GM19023 (cell line): ENCODE measurements around the gene SOS1.

Source experiments
- ATAC-seq: cut with Tn5 transposase; IDR thresholded peaks from one replicate; pipeline ENCODE4 v1.9.1; 2021; ENCODE audit warnings: mild to moderate bottlenecking, moderate library complexity; ENCODE audit not compliant: unreplicated experiment

Gene SOS1

GRCh38 chr2:39039072-39039471, 81.8 kb downstream of the SOS1 start:
- no peak for ATAC-seq

GRCh38 chr2:39033980-39034379, 86.9 kb downstream of the SOS1 start:
- ATAC-seq, result no peak

- no peak for ATAC-seq
Observed at GRCh38 chr2:39027421-39027820, 93.4 kb downstream of the SOS1 start.

- ATAC-seq, result no peak
Observed at GRCh38 chr2:39024833-39025232, 96.0 kb downstream of the SOS1 start.

- ATAC-seq, result no peak
Observed at GRCh38 chr2:39023649-39024048, 97.2 kb downstream of the SOS1 start.

- no peak for ATAC-seq
Observed at GRCh38 chr2:39022642-39023235, 98.1 kb downstream of the SOS1 start.

- no peak for ATAC-seq
Observed at GRCh38 chr2:39020383-39020782, 100.5 kb downstream of the SOS1 start.

GRCh38 chr2:39018638-39019037, 102.2 kb downstream of the SOS1 start:
- ATAC-seq, result no peak

- no peak for ATAC-seq
Observed at GRCh38 chr2:39017334-39017733, 103.5 kb downstream of the SOS1 start.

- no peak for ATAC-seq
Observed at GRCh38 chr2:39015424-39015823, 105.4 kb downstream of the SOS1 start.

GRCh38 chr2:39013871-39014270, 107.0 kb downstream of the SOS1 start:
- no peak for ATAC-seq

- ATAC-seq, result no peak
Observed at GRCh38 chr2:39008665-39009064, 112.2 kb downstream of the SOS1 start.

GRCh38 chr2:39007875-39008504, 112.9 kb downstream of the SOS1 start:
- ATAC-seq, result no peak

GRCh38 chr2:39000552-39000951, 120.3 kb downstream of the SOS1 start:
- no peak for ATAC-seq

GRCh38 chr2:38997781-38998180, 123.1 kb downstream of the SOS1 start:
- no peak for ATAC-seq

- ATAC-seq, result no peak
Observed at GRCh38 chr2:38991899-38992298, 129.0 kb downstream of the SOS1 start.

GRCh38 chr2:38988716-38989115, 132.1 kb downstream of the SOS1 start:
- ATAC-seq, result no peak

GRCh38 chr2:38982498-38982897, 138.4 kb downstream of the SOS1 start:
- no peak for ATAC-seq

- no peak for ATAC-seq
Observed at GRCh38 chr2:38981670-38982357, 139.0 kb downstream of the SOS1 start.

- no peak for ATAC-seq
Observed at GRCh38 chr2:38981003-38981669, 139.7 kb downstream of the SOS1 start.

GRCh38 chr2:38978908-38979307, 141.9 kb downstream of the SOS1 start:
- ATAC-seq, result no peak
